Small intestine (tissue), 7 donors: ENCODE results near the gene NEDD4L. TPM values are rescaled to one million over a fixed set of nuclear protein-coding genes. Genes with fewer than 3 reads are reported as not detected.
"Not testable (repeated sequence)": the region's sequence is repeated elsewhere in the genome, so short reads cannot be mapped to it uniquely, and the experiment has no call there.

ENCODE experiments used
- DNase-seq, 2 donors: peaks; one replicate each; pipeline versions ENCODE4 v3.0.0 to v3.0.0-alpha.2; 2013
- FAIRE-seq: peaks from 2 replicates; lab custom pipeline; 2012; peaks lifted over from hg19 to GRCh38; lab: Jason Lieb, UNC
- H3K27ac ChIP-seq, 3 donors: one replicate each; pipeline ENCODE4 v1.5.1; 2013; ENCODE audit warnings: low read length in 2 of 3, mild to moderate bottlenecking in 2 of 3, control low read depth in 1 of 3, inconsistent platforms in 1 of 3, low read depth in 1 of 3, moderate library complexity in 1 of 3
- H3K27me3 ChIP-seq, 3 donors: one replicate each; pipeline ENCODE4 v1.6.1; 2013; ENCODE audit warnings: low read length in 3 of 3, inconsistent platforms in 1 of 3; ENCODE audit not compliant: control insufficient read depth in 3 of 3, insufficient read depth in 3 of 3
- H3K36me3 ChIP-seq, 3 donors: one replicate each; pipeline ENCODE4 v1.6.1; 2013; ENCODE audit warnings: low read length in 3 of 3, inconsistent platforms in 1 of 3, low read depth in 1 of 3, mild to moderate bottlenecking in 1 of 3, moderate library complexity in 1 of 3; ENCODE audit not compliant: control insufficient read depth in 3 of 3, insufficient read depth in 2 of 3
- H3K4me1 ChIP-seq, 3 donors: one replicate each; pipeline ENCODE4 v1.6.1; 2013; ENCODE audit warnings: low read length in 2 of 3, inconsistent platforms in 1 of 3, low read depth in 1 of 3, mild to moderate bottlenecking in 1 of 3, moderate library complexity in 1 of 3; ENCODE audit not compliant: control insufficient read depth in 3 of 3, insufficient read depth in 2 of 3
- H3K4me3 ChIP-seq, 3 donors: one replicate each; pipeline ENCODE4 v1.5.1; 2013; ENCODE audit warnings: low read length in 3 of 3, control low read depth in 1 of 3, inconsistent platforms in 1 of 3, low read depth in 1 of 3, mild to moderate bottlenecking in 1 of 3, moderate library complexity in 1 of 3
- H3K9me3 ChIP-seq, 2 donors: one replicate each; pipeline ENCODE4 v1.6.1; 2013; ENCODE audit warnings: low read depth in 1 of 2, low read length in 1 of 2; ENCODE audit not compliant: control insufficient read depth in 2 of 2, insufficient read depth in 1 of 2
- WGBS, 3 donors: extraction: QIAGEN DNeasy Blood & Tissue Kit; methylation state at CpG; one replicate each; pipeline ENCODE4 v1.1.7; 2013; 5-methylcytosine and 5-hydroxymethylcytosine counted together
- polyA plus RNA-seq, 4 donors: library from polyadenylated mRNA; stranded (reverse) in 3 of 4; unstranded in 1 of 4; fragments of 200-250 nt in 3 of 4; fragments of 120-200 nt in 1 of 4; gene quantifications; one replicate each; pipeline versions ENCODE4 v1.2.1 to v1.2.3, GENCODE V29; 2013
- donor health status: healthy with polysubstance abuse.
- donor health status: control.
- donor health status: control.
- donor health status: Bipolar disorder and iron deficiency.
- donor health status: healthy.

NEDD4L gene
- polyA plus RNA-seq, 4 donors: 36.5 to 113 (median 96.2) TPM

GRCh38 chr18:58256316-58257080 lies 212.5 kb downstream of the NEDD4L start:
- Histone ChIP-seq H3K27me3 (no peaks in the 10 kb centered on the region), H3K4me1 (no peaks in the 10 kb centered on the region), H3K4me3 (no peak overlapping the region), H3K9me3 (peaks cover 0 to 4% of the 10 kb centered on the region in 2 donors), H3K27ac (no peak overlapping the region), H3K36me3 (peaks cover 3 to 29% (median 9%) of the 10 kb centered on the region in 3 donors)
- 92 to 97% (median 94%) methylated on average over 39 of the region's 39 CpGs for whole genome bisulfite sequencing, 3 donors
- FAIRE-seq: no peak
- no peak for DNase-seq

GRCh38 chr18:58257461-58257860 lies 213.4 kb downstream of the NEDD4L start:
- WGBS, 3 donors: 60 to 87% (median 73%) methylated on average over 9 of the region's 9 CpGs
- no peak for DNase-seq
- H3K4me1 ChIP-seq: peaks cover 0 to 5% (median 0%) of the 10 kb centered on the region in 3 donors
- no peaks in the 10 kb centered on the region for H3K27me3 ChIP-seq
- no peak overlapping the region for H3K4me3 ChIP-seq
- no peak overlapping the region for H3K27ac ChIP-seq
- peaks cover 3 to 29% (median 9%) of the 10 kb centered on the region in 3 donors for H3K36me3 ChIP-seq
- peaks cover 0 to 4% of the 10 kb centered on the region in 2 donors for H3K9me3 ChIP-seq
- no peak for FAIRE-seq

GRCh38 chr18:58258692-58259342 lies 214.8 kb downstream of the NEDD4L start:
- Histone ChIP-seq H3K36me3 (peaks cover 3 to 23% (median 9%) of the 10 kb centered on the region in 3 donors), H3K27me3 (no peaks in the 10 kb centered on the region), H3K9me3 (peaks cover 0 to 4% of the 10 kb centered on the region in 2 donors), H3K4me3 (no peak overlapping the region), H3K27ac (no peak overlapping the region), H3K4me1 (peaks cover 0 to 18% (median 4%) of the 10 kb centered on the region in 3 donors)
- DNase-seq (no peak), FAIRE-seq (no peak)
- WGBS, 3 donors: 89 to 92% (median 91%) methylated on average over 11 of the region's 11 CpGs

- Histone ChIP-seq H3K27me3 (no peaks in the 10 kb centered on the region), H3K36me3 (peaks cover 0 to 11% (median 0%) of the 10 kb centered on the region in 3 donors), H3K4me1 (peaks cover 2 to 31% (median 4%) of the 10 kb centered on the region in 3 donors), H3K27ac (peak overlapping the region; percentile 32 to 84 (median 68)), H3K4me3 (no peak overlapping the region), H3K9me3 (no peaks in the 10 kb centered on the region)
- DNase-seq: peak; percentile 56 to 63
- FAIRE-seq: peak; percentile 41
- WGBS, 3 donors: 24 to 37% (median 25%) methylated on average over 7 of the region's 7 CpGs
Observed at GRCh38 chr18:58263055-58263957, 219.3 kb downstream of the NEDD4L start.

- 87 to 93% (median 90%) methylated on average over 5 of the region's 5 CpGs for WGBS, 3 donors
Observed at GRCh38 chr18:58264075-58264474, 220.0 kb downstream of the NEDD4L start.

GRCh38 chr18:58264840-58265239 lies 220.8 kb downstream of the NEDD4L start:
- Histone ChIP-seq H3K27me3 (no peaks in the 10 kb centered on the region), H3K27ac (peak overlapping the region in 1 of 3 donors; percentile 63), H3K4me1 (peaks cover 2 to 44% (median 9%) of the 10 kb centered on the region in 3 donors), H3K4me3 (no peak overlapping the region), H3K9me3 (no peaks in the 10 kb centered on the region), H3K36me3 (peaks cover 0 to 11% (median 0%) of the 10 kb centered on the region in 3 donors)
- FAIRE-seq (no peak), DNase-seq (peak; percentile 32 to 63)
- WGBS, 3 donors: 15 to 60% (median 41%) methylated on average over 2 of the region's 2 CpGs

More at GRCh38 chr18:58264075-58264474, 220.0 kb downstream of the NEDD4L start:
- DNase-seq: no peak
- no peaks in the 10 kb centered on the region for H3K27me3 ChIP-seq
- no peak overlapping the region for H3K4me3 ChIP-seq
- H3K36me3 ChIP-seq: peaks cover 0 to 11% (median 0%) of the 10 kb centered on the region in 3 donors
- no peaks in the 10 kb centered on the region for H3K9me3 ChIP-seq
- no peak for FAIRE-seq
- H3K27ac ChIP-seq: peak overlapping the region in 1 of 3 donors; percentile 84
- H3K4me1 ChIP-seq: peaks cover 2 to 36% (median 7%) of the 10 kb centered on the region in 3 donors

- peak overlapping the region in 1 of 3 donors; percentile 63 for H3K27ac ChIP-seq
- not testable (repeated sequence) for DNase-seq, H3K4me3 ChIP-seq, H3K27me3 ChIP-seq, H3K9me3 ChIP-seq, FAIRE-seq
- peaks cover 2 to 49% (median 12%) of the 10 kb centered on the region in 3 donors for H3K4me1 ChIP-seq
- 96 to 100% (median 96%) methylated on average over 3 of the region's 3 CpGs for WGBS, 3 donors
- H3K36me3 ChIP-seq: peaks cover 0 to 11% (median 0%) of the 10 kb centered on the region in 3 donors
Observed at GRCh38 chr18:58265489-58265888, 221.5 kb downstream of the NEDD4L start.
